OCI-LY7 (cell line): Measurements from ENCODE around the gene SUPT20H.

Source experiments
- CTCF ChIP-seq: fragments of 200-600 bp; sonication (generic); conservative IDR thresholded peaks from 2 replicates; pipeline ENCODE4 v1.5.1; 2014; ENCODE audit warnings: mild to moderate bottlenecking, antibody characterized with exemption, low read length, moderate library complexity, mixed read lengths
- EZH2phosphoT487 ChIP-seq: fragments of 200-600 bp; sonication (generic); IDR thresholded peaks from 2 replicates; pipeline ENCODE4 v1.6.1; 2018; ENCODE audit warnings: low read depth, borderline replicate concordance, mild to moderate bottlenecking, mixed run types, antibody characterized with exemption, low read length, moderate library complexity, mixed read lengths

GRCh38 chr13:37065890-37066526 is 6.5 kb upstream of the SUPT20H start:
- TF ChIP-seq CTCF (no peak), EZH2phosphoT487 (no peak)
